GM21825 (cell line): ENCODE measurements around the gene PDZD4.

ENCODE experiments used
- ATAC-seq: cut with Tn5 transposase; IDR thresholded peaks from one replicate; pipeline ENCODE4 v1.9.1; 2021; ENCODE audit warnings: mild to moderate bottlenecking, moderate library complexity; ENCODE audit not compliant: unreplicated experiment

PDZD4 gene

DNA sequence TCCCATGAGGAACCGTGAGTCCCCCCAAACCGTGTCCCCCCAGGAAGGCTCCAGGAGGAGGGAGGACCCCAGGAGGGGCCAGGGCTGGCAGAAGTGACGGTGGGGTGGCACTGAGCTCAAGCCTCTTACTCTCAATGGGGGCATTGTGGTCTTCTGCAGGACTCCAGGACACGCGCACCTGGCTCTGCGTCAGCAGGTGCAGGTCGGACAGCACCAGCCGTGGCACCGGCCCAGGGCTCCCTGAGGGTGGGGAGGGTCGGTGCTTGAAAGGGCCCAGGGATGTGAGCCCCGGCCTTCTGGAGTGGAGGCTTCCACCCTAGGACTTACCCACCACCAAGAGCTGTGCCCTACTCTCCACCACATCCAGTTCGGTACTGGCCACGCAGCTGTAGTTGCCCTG is 37.3 kb upstream of the PDZD4 start:
- no peak for ATAC-seq

DNA sequence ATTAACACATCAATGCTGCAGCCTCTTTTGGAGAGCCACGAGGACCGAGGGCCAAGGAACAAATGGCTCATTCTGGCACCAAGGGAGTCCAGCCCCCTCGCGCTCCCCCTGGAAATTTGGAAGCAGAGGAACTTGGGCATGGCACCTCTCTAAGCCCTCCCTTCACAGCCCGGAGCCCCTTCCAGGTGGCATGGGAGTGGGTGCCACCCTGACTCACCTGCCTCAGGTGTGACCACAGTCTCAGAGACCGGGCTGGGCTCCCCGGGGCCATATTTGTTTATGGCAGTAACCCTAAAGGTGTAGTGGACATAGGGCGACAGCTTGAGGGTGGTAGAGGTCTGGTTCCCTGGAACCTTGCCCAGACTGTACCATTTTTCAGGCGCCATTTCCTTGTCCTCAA is 36.8 kb upstream of the PDZD4 start:
- no peak for ATAC-seq

DNA sequence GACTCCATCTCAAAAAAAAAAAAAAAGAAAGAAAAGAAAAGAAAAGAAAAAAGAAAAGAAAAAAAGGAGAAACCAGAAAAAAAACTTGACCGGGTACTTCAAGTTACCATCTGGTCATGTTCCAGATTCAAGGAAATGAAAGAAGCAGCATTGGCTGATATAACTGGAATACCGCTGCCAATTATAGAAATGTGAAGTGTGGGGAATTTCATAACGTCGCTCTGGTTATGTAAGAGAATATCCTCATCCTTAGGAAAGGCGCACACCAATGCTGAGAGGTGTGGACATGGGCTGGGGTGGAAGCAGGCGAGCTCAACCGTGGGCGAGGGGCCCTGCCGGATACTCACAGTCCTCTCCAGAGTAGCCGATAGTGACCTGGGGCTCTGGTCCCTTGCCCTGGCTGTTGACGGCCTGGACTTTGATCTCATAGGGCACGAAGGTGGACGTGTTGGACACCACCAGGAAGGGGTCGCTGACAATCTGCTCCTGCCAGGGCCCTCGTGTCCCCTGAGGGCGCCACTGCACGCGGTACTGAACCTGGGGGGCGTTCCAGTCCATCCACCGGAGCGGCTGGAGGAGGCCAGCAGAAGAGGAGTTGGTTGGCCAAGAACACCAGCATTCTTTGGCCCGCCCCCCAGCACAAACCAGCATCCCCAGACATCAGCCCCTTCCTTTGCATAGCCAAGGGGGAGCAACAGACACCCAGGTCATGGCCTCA is 36.1 kb upstream of the PDZD4 start:
- ATAC-seq, result no peak

DNA sequence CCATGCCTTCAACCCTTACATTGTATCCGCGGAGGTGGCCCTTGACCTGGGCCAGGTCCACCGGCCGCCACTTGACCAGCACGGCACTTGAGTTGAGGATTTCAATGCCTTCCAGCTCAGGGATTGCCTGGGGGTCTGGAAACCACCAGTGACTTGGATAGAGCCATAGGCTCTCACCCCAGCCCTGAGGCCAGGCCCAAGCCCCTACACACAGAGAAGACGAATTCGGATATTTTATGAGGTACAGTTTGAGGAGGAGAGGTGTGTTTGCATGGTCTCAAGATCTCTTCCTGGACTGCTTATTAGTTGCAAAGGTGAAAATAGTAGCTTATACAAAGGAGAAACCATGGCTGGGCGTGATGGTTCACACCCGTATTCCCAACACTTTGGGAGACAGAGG is 35.3 kb upstream of the PDZD4 start:
- ATAC-seq, result no peak

DNA sequence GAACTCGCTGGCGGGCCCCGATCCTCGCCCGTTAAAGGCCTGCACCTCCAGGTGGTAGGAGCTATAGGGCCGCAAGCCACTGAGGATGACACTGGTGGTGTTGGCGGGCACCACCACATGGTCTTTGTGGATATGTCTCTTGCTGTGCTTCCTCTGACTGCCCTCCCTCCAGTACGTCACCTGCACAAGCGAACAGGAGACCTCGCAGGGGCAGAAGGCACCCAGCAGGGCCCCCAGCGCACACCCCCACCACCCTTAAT is 34.9 kb upstream of the PDZD4 start:
- ATAC-seq, result no peak

DNA sequence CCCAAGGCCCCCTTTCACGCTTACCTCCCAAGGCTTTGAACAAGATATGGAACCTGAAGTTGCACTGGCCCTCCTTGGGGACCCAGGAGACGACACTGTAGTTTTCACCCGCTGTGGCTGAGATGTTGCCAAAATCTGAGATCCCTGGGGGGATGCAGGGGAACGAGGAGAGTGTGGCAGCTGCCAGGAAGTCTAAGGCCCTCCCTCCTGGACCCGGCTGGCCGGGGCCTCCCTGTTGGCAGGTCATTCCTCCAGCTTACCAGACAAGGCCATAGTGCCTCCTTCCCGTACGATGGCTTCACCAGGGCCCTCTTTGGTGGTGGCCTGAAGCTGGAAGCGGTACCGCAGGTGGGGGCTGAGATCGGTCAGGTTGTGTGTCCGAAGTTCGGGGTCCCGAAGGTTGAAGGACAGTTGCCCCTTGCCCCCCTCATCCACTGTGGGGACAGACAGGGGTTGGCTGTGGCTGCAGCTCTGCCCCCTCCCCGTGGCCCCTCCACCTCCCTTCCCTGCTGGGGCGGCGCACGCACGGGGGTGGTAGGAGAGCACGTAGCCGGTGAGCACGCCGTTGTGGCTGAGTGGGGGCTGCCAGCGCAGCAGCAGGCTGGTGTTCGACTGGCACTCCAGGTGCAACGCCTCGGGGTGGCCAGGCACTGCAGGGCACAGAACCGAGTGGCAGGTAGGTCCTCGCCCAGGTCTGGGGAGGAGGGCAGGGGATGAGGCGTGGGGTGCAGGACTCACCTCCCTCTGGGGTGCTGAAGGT is 34.4 kb upstream of the PDZD4 start:
- no peak for ATAC-seq

DNA sequence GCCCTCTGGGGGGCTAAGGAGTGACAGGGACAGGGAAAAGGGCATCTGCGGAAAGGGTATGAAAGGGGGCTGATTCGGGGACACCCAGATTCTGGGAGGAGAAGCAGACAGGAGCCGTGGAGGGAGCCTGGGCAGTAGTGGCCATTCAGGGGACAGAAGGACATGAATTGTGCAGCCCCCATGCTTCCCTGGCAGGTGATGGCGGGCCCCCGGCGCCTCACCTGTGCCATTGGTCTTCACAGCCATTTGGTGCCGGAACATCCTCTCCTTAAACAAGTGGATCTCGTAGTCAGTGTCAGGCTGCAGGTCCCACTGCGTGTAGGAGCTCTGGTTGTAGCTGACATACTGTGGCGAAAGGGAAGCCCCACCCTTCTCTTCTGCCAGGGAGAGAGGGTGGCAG is 33.8 kb upstream of the PDZD4 start:
- no peak for ATAC-seq

DNA sequence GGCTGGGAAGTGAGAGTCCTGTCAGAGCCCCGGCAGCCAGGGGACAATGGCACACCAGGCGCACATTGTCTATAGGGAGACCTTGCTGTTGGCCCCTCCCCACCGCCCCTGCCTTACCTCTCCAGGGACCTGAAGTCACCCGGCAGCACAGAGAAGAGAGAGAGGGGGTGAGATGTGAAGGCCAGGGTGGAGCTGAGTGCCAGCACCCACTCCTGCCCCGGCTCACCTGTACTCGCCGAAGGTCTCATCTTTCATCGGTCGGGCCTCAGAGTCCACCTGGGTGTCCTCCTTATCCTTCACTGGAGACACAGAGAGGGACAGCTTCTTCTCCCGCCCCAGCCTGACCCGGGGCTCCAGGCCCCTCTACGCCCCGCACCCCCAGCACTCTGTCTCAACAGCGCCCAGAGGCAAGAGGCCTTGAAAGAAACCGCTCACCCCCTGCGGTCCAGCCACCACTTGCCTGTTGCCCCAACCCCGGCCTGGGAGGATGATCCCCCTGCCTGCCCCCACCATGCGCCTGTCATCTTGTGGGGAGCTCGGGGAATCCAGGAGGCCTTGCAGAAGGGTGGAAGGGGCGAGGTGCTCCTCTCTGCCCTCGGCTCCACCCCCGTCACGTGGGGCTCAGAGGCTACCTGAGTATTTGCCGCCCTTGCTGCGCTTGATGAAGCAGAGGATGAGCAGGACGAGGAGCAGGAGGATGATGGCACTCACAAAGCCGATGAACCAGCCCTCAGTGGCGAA is 33.1 kb upstream of the PDZD4 start:
- no peak for ATAC-seq

DNA sequence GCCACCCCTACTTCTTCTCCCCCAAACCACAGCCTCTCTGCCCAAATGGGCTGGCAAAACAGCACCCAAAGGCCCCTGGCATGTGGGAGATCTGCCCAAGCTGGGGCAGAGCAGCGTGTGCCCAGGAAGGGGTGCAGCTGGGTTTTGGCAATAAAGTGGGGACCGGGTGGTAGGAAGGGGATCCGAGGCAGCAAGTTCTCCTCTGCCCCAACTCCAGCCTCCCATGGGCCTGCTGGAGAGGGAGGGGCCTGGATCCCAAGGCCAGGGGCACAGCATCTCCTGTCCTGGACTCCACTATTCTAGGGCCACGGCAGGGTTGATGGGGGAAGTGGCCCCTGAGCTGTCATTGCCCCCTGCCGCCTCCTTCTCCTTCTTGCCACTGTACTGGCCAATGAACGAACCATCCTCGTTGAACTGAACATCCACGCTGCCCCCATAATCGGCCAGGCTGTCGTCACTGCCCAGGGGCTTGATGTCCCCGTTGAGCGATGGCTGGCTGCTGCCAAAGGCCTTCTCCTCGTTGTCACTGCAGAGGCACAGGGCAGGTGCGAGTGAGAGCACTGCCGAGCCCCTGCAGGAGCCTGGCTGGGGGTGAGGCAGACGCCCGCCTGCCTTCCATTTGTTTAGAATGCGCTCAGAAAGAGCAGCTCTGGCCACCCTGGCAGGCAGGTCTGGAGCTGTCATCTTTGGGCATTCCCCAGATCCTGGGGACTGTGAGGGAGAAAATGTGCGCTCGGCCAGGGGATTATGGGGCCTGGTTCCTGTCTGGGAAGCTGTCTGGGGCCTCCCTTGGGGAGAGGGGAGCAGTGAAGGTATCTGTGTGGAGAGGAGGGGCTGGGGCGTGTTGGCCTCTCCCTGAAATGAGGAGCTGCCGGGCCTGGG is 32.3 kb upstream of the PDZD4 start:
- ATAC-seq, result no peak

DNA sequence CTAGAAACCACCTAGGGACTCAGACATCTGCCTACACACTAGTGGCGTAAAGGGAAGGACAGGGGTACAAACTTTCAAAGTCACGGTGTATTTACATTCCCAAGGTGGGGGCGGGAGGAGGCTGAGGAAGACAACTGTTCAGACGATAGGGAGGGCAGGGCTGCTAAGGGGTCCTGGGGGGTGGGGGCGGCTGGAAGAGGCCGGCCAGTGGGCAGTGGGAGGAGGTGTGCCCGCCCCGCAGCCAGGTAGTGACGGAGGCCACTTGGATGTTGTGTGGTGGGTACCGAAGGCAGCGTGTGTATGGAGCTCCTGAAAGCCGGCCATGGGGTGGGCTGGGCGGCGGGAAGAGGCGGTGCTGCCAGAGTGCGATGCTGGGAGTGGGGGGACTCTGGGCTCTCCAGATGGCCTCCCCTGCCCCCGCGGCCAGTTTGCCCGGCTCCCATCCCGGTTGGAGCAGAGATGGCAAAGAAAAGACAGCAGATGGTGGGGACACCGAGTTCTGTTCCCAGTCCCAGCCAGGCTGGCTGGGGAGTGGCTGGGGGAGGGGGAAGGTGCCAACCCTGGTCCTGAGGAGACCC is 31.5 kb upstream of the PDZD4 start:
- ATAC-seq, result no peak

DNA sequence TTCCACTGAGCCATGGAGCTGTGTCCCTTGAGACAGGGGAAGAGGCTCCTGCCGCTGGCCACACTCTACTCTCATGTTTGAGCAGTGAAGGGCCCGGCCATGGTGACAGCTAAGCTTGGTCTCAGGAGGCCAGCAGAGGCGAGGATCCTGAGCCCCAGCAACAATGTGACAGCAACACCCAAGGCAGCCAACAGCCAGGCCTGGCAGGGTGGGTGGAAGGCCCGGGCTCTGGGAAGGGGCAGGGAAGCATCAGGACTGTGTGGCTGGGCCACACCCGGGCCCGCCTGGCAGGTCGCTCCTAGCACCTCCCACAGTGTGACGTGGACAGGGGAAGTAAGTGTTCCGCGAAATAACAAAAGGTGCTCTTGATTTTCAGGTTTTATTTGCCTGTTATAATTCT is 30.8 kb upstream of the PDZD4 start:
- no peak for ATAC-seq

DNA sequence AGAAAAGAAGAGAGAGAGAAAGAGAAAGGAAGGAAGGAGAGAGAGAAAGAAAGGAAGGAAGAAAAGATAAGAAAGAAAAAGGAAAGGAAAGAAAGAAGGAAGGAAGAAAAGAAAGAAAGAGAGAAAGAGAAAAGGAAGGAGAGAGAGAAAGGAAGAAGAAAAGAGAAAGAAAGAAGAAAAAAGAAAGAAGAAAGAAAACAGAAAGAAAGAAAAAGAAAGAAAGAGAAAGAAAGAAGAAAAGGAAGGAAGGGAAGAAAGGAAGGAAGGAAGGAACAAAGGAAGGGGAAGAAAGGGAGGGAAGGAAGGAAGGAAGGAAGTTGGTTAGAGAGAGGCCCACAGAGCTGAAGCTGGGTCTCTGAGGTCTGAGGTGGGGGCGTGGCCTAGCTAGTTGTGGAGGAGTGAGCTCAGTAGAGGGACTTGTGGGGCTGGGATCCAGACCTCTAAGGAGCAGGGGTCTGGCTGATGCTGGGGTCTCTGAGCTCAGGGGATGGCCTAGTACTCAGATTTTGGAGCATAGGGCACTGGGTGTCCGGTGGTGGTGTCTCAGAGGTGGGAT is 27.1 kb upstream of the PDZD4 start:
- ATAC-seq, result no peak

DNA sequence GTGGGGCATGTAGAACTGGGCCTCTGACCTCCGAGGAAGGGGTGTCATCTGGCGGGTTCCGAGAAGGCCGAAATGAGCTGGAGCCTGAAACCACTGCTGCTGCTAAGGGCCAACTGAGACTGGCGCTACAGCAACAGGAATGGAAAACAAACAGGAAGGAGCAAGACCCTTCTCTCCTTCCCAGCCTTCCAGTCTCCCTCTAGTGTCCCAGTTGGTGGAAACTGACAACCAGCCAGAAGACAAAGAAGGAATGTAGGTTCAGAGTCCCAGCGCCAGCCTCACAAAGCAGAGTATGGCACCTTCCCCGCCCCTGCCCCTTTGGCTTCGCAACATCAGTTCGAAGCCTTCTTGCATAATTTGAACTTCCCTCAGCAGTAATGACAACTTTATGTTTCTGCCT is 24.4 kb upstream of the PDZD4 start:
- ATAC-seq, result no peak

DNA sequence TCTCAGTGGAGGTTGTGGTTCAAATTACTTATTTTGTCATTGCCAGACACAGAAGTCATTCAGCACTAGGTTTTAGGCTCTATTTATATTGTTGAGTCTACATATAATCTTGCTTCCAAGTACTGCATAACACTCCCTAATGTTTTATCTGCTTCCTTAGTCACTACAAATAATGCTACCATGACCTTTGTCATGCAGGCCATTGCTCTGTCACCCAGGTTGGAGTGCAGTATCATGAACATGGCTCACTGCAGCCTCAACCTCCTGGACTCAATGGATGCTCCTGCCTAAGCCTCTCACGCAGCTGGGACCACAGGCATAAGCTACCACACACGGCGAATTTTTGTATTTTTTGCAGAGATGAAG is 23.5 kb upstream of the PDZD4 start:
- no peak for ATAC-seq

DNA sequence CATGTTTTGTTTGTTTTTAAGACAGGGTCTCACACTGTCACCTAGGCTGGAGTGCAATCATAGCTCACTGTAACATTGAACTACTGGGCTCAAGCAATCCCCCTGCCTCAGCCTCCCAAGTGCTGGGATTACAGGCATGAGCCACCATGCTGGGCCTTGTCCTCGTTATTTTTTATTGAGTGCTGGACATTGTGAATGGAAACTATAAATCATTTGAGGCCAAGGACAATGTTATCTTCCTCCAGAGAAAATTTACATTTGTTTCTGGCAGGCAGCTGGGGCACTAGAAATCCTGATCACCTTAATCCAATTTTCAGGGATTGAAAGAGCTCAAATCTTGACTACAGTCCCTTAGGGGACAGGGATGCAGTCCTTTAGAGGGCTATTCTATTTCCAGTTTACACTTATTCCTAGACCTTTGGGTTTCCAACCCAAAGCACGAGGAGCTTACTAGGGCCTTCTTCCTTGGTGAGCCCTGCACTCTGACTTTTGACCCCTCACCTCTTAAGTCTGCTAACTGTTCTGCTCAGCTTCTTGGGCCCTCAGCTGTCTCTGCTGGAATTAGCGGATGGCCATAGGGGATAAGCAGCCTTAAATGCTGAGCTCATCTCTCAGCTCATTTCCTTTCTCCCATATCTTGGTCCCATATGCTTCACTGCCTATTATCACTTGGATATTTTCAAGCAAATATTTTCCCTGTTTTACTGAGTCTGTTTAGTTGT is 23.0 kb upstream of the PDZD4 start:
- no peak for ATAC-seq

DNA sequence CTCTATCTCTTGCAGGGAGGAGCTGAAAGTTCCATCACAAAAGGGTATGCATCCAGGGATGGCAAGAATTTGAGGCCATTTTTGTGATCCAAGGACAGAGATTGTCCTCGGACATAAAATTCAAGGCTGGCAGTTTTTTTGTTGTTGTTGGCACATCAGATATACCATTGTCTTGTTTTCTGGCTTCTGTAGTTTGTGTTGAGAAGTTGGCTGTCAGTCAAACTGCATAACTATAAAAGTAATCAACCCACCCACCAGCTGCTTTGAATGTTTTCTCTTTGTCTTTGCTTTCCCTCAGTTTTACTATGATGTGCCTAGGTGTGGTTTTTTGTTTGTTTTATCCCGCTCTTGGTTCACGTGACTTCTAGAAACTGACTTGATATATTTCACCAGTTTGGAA is 21.6 kb upstream of the PDZD4 start:
- no peak for ATAC-seq

DNA sequence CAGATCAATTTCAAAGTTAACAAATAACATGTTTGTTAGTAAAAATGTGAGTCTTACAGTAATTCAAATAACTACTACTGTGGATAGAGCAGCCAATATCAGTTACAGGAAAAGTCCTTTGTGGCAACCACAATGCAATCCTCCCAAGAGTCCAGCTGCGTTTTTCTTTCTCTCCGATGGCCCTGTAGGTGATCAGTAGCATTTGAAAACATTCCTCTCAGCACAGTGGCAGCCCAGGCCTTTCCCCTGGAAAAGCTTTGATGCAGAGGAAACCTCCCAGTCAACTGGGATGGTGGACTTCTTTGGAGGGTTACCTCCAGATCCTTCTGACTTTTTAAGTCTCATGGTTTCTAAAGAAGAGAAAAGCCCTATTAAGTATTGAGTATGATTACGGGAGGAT is 18.0 kb upstream of the PDZD4 start:
- ATAC-seq, result no peak

DNA sequence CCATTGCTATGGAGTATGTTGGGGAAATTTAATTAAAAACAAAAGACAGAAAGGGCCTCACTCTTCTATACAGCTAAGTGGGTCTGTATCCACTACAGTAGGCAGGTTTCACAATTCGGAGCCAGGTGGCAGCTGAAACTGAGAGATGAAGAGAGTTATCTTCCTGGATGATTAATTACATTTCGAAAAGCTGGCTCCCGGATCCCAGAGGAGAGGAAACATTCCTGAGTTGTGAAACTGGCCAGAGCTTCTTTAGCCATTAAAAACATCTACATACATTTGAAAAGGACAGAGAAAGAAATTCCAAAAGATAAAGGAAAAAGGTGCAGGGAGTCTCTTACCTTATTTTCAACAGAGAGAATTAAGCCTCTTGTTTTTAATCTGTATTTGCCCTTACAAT is 15.5 kb upstream of the PDZD4 start:
- no peak for ATAC-seq

DNA sequence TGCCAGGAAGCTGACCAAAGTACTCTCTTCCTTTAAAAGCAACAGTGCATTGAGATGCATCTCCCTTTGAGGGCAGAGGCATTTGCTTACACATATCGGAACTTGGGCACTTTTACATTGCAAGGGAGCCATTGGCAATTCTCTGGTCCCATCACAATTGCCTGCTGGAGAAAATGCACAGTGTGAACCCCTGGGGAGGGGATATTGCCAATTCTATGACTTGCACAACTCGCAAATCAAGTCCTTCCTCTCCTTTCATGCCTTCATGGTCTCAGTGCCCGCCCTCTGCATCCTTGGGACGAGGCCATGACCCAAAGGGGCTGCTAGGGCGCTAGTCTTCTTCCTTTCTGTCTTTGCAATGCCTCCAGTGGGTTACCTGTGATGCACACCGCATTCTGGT is 14.9 kb upstream of the PDZD4 start:
- no peak for ATAC-seq

DNA sequence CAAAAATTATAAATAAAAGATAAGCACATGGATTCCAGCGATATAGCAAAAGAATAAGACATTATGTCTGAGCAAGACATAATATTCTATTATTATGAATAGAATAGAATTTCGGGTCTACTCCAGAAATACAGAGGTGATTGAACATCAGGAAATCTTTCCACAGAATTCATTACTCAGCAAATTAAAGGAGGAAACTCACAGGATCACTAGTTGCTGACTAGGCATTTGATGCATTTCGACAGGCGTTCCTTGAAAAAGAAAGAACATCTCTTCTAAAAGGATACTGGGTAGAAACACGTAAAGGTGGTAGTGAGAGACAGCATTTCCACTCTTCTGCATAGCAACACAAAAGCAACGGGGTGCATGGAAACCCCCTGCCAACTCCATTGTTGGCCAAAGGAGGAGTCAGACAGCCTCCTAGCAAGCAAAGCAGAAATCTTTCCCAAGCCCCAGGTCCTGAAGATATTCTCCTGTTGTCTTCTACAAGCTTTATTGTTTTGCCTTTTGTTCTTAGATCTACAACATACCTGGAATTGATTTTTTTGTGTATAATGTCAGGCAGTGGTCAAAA is 14.3 kb upstream of the PDZD4 start:
- no peak for ATAC-seq
